ENCODE measurements around the gene ZNF653.

Gene ZNF653

GRCh38 chr19:11489378-11489777 is 16.3 kb downstream of the ZNF653 start:
- no peak overlapping the region for H3K4me3 ChIP-seq (ENCODE audit: low read depth, low read length)
- TF ChIP-seq CTCF (IDR thresholded peaks at IDR 0.05; ENCODE audit: borderline replicate concordance, insufficient read depth, low read depth, low read length), result no peak

- H3K4me3 ChIP-seq (ENCODE audit: low read depth, low read length), result no peak overlapping the region
- no peak for TF ChIP-seq CTCF (IDR thresholded peaks at IDR 0.05; ENCODE audit: borderline replicate concordance, insufficient read depth, low read depth, low read length)
Observed at GRCh38 chr19:11486661-11487503, 18.8 kb downstream of the ZNF653 start.

GRCh38 chr19:11485245-11485837 is 20.3 kb downstream of the ZNF653 start:
- TF ChIP-seq CTCF (IDR thresholded peaks at IDR 0.05; ENCODE audit: borderline replicate concordance, insufficient read depth, low read depth, low read length), result no peak
- H3K4me3 ChIP-seq (ENCODE audit: low read depth, low read length), result no peak overlapping the region

GRCh38 chr19:11483366-11484111 is 22.1 kb downstream of the ZNF653 start:
- TF ChIP-seq CTCF (IDR thresholded peaks at IDR 0.05; ENCODE audit: borderline replicate concordance, insufficient read depth, low read depth, low read length), result no peak
- no peak overlapping the region for H3K4me3 ChIP-seq (ENCODE audit: low read depth, low read length)

GRCh38 chr19:11482384-11483050 is 23.1 kb downstream of the ZNF653 start:
- H3K4me3 ChIP-seq (ENCODE audit: low read depth, low read length), result peak overlapping the region; percentile 45
- peak; percentile 98 for TF ChIP-seq CTCF (IDR thresholded peaks at IDR 0.05; ENCODE audit: borderline replicate concordance, insufficient read depth, low read depth, low read length)

- peak overlapping the region; percentile 45 for H3K4me3 ChIP-seq (ENCODE audit: low read depth, low read length)
- no peak for TF ChIP-seq CTCF (IDR thresholded peaks at IDR 0.05; ENCODE audit: borderline replicate concordance, insufficient read depth, low read depth, low read length)
Observed at GRCh38 chr19:11481534-11482383, 23.9 kb downstream of the ZNF653 start.

All from GM12875 (cell line).